Measurements from ENCODE around the gene PIK3C2B.

- TF ChIP-seq CTCF (IDR thresholded peaks at IDR 0.05): no peak
- no peak for TF ChIP-seq POLR2A (IDR thresholded peaks at IDR 0.05)
- TF ChIP-seq POLR2AphosphoS5 (IDR thresholded peaks at IDR 0.05): no peak
- TF ChIP-seq EP300 (IDR thresholded peaks at IDR 0.05; ENCODE audit: low read depth): no peak
Measured at GRCh38 chr1:204503913-204504519, 9.4 kb upstream of the PIK3C2B start.

All from transverse colon (tissue), 4 donors.